ENCODE data around the gene TTC24.
"Not testable (repeated sequence)": the region's sequence is repeated elsewhere in the genome, so short reads cannot be mapped to it uniquely, and the experiment has no call there.

Gene TTC24

DNA sequence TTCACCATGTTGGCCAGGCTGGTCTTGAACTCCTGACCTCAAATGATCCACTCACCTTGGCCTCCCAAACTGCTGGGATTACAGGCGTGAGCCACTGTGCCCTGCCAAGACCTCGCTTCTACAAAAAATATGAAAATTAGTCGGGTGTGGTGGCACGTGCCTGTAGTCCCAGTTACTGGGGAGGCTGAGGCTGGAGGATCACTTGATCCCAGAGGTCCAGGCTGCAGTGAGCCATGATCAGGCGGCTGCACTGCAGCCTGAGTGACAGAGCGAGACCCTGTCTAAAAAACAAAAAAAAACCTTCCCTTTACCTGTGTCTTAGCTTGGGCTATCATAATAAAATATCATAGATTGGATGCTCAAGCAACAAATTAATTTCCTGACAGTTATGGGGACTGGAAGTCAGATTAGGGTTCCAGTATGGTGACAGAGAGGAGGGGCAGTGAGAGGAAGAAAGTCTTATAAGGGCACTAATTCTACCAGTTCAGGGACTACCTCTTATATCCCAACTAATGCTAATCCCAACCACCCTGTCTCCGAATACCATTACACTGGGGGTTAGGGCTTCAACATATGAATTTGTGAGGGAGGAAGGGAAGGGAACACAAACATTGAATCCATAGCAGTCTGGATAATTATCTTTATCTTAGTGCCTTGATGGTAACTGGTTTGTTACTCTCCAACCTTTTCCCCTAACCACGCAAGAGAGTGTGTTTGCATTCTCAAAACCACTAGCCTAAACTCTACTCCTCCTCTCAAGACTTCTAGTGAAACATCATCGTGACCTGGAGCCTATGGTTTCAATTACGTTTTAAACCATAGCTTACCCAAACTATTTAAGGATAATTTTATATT is 11.0 kb downstream of the TTC24 start:
- no peak for DNase-seq

DNA sequence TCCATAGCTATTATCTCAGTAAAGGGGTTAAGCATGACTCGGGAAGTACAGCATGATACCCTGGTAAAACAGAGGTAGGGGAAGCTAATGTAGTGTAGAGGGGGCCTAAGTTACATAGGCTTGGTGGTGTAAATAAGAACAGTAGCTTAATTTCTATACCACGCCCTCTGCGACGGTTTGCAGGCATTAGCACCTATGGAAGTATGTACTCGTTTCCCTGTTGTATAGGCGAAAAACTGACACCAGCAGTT is 11.6 kb downstream of the TTC24 start:
- no peak for DNase-seq

DNA sequence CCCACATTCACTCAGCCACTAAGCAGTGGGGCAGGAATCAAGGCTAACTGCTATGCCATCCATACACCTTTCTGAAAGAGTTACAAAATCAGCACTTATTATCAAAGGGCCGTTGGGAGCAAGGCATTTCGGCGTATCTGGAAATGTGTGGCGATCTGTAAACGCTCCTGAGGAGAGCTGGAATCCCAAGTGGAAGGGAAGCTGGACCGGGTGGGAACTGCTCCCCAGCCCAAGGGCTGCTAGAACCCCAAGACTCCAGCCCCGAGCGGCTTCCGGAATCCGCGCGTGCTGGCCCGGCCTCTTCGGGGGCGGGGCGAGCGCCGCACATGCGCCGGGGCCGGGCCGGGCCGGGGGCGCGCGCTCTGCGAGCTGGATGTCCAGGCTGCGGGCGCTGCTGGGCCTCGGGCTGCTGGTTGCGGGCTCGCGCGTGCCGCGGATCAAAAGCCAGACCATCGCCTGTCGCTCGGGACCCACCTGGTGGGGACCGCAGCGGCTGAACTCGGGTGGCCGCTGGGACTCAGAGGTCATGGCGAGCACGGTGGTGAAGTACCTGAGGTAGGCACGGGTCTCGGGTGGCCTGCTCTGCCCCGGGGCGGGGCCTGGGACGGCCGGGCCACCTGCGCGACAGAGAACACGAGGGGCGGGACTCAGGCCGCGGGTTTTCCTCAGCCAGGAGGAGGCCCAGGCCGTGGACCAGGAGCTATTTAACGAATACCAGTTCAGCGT is 12.1 kb downstream of the TTC24 start, which contains the start of gene NAXE:
TSS of gene NAXE (plus strand) at position 345 of the 726 bp plus-strand sequence. CDS start at position 374, 29 bp downstream.
- DNase-seq, result peak; percentile 79

DNA sequence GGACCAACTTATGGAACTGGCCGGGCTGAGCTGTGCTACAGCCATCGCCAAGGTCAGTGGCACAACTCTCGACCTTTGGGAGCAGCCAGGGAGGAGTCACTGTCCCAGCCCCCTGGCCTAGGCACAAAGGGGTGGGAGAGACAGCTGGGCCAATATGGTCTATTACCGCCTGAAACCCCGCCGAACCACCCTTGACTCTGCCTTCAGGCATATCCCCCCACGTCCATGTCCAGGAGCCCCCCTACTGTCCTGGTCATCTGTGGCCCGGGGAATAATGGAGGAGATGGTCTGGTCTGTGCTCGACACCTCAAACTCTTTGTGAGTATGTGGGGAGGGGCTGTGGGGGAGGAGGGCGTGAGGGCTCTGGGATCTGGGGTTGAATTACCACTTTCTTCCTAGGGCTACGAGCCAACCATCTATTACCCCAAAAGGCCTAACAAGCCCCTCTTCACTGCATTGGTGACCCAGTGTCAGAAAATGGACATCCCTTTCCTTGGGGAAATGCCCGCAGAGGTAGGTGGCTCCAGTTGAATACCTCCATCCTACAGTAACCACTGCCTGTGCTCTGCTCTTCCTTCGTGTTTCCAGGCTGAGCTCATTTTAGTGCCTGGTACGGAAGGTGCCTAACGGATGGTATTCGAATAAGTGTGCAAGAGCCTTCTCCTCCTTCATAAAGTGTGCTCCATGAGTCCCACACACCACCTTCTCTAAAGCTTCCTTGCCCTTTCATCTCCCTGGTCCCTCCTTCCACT is 12.8 kb downstream of the TTC24 start:
- no peak for DNase-seq

DNA sequence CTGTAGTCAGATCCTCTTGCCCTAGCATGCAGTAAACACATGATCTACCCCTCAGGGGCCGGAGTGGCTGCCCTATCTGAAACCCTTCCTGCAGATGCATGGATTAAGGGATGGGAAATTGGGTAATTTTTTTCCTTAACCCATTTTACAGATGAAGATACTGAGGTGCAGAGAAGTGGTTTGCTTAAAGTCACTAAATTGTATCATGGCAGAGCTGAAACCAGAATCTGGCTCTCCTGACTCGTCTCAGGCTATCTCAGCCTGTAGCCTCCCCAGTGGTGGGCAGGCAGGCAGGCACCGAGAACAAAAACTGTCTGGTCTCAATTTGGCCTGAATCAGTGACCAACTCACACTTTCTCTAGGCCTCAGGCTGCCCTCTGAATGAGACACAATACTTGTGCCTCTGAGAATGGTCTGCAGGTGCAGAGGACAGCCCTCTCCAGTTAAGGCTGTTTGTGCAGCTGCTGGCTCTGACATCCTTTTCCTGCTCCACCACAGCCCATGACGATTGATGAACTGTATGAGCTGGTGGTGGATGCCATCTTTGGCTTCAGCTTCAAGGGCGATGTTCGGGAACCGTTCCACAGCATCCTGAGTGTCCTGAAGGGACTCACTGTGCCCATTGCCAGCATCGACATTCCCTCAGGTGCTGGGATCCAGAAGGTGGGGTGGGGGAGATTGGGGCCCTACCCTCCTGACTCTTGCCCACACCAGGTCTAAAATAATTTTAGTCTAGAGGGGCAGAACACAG is 13.6 kb downstream of the TTC24 start:
- no peak for DNase-seq

DNA sequence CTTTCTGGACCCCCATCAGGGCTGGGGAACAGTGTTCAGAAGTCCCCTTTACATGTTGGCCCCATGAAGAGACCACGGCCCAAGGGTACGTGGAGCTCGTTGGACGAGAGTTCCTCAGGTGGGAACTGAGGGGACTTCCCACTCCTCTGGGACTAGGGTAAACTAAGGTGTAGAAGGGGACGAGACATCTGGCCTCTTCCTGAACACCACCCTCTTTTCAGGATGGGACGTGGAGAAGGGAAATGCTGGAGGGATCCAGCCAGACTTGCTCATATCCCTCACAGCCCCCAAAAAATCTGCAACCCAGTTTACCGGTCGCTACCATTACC is 14.1 kb downstream of the TTC24 start:
- no peak for DNase-seq

DNA sequence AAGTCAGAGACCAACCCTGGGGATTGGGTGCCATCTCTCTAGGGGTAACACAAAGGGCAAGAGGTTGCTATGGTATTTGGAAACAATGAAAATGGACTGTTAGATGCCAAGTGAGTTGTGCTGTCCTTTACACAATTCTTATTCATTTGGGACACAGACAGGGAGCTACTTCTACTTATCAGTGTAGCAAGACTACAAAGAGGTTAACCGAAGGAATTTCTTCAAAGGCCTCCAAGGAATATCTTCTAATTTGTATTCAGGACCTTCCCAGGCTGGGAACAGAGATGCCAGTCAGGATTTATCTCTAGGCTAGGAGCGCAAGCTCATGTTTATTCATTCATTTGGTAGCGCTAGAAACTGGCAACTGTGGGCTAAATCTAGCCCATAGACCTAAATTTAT is 14.7 kb downstream of the TTC24 start:
- DNase-seq, result no peak

DNA sequence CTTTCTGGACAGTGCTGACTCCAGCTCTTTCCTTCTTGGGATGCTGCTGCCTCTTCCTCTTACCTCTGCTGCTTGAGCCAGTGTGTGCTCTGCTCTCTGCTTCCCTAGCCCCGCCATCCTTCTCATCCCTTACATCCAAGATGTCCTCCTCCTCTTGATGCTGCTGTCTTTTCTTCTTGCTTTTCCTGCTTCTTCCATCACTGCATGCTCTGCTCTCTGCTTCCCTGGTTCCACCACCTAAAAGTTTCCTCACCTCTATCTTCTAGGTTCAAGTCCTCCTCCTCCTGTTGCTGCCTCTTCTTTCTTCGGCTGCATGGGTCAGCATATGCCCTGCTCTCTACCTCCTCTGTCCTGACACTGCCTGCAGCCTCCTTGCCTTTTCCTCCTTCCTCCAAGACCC is 15.5 kb downstream of the TTC24 start:
- DNase-seq, result no peak

DNA sequence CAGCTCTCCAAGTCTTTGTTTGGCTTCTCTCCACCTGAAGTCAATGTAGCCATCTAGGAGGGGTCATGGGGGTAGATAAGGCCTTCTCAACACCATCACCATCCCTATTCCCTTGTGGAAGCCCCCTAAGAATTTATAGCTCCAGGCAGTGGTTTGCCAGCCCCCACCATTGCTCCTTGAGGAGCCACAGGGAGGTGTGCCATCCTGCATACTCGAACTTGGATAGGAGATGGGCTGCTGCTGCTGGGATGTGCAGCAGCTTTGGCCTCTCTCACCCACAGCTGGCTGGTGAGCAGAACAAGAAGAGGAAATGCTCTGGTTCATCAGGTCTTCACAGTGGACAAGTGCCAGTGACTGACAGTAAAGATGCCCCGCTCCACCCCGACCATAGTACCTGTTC is 16.9 kb downstream of the TTC24 start:
- DNase-seq, result no peak

DNA sequence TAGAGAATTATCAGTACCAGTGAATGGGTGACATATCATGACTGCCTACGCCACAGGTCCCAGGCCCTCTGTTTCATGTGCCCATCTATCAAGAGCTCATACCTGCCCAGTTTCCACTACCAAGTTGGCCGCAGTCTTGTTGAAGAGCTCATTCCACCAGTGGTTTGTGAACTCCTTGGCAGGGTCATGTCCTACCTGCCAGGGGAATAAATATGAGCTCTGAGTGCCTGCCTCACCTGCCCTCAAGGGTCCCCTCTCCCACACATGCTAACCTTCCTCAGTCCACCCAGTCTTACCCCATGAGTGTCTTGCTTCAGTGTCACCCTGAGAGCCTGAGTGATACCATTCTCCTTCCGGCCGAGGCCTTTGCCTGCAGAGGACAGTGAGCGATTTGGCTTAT is 18.6 kb downstream of the TTC24 start:
- no peak for DNase-seq

DNA sequence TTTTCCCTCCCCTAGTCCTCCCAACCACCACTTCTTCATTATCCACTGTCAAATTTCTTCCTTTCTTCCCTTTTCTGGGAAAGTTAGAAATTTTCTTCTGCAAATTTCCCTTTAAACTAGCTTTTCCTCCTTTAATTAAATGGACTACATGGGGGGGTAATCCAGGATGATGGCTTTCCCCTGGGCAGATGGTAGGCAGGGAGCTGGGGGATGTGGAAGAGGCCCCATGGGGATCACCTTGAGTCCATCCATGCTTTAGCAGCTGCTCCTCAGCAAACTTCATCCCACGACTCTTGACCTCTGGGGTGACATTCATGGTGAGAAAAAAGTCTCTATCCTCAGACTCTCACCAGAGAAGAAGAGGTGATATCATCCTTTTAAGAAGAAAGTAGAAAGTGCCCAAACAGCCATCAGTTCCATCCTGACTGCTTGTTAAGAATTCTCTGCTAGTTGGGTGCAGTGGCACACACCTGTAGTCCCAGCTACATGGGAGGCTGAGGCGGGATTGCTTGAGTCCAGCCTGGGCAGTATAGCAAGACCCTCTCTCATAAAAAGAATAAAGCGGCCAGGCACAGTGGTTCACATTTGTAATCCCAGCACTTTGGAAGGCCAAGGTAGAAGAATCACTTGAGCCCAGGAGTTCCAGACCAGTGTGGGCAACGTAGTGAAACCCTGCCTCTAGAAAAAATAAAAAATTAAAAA is 19.4 kb downstream of the TTC24 start:
- DNase-seq, result no peak

DNA sequence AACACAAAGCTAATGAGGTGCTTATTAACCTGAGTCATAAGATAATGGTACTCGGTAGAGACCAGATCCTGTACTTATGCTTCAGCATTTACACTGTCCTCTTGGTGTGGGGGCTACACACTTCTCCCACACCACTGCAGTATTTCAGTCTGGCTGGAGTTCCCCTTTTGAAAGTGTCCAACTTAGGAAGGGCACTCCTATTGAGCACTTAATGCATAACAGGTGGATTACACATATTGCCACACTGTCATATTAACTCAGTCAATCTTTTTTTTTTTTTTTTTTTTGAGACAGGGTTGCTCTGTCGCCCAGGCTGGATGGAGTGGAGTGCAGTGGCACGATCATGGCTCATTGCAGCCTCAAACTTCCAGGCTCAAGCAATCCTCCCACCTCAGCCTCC is 20.3 kb downstream of the TTC24 start:
- peak; percentile 40 for DNase-seq

DNA sequence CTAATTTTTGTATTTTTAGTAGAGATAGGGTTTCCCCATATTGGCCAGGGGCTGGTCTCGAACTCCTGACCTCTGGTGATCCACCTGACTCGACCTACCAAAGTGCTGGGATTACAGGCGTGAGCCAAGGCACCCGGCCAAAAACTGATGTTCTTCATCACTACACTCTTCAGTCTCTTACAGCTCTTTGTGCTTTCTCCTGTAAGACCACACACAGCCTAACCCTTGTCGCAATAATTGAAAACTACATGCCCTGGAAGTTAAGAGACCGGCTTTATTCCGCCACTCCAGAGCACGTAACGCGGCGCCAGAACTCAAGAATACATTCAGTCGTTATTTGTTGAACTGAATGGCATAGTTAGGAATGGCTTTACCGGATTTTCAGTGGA is 21.2 kb downstream of the TTC24 start:
- DNase-seq, result no peak

DNA sequence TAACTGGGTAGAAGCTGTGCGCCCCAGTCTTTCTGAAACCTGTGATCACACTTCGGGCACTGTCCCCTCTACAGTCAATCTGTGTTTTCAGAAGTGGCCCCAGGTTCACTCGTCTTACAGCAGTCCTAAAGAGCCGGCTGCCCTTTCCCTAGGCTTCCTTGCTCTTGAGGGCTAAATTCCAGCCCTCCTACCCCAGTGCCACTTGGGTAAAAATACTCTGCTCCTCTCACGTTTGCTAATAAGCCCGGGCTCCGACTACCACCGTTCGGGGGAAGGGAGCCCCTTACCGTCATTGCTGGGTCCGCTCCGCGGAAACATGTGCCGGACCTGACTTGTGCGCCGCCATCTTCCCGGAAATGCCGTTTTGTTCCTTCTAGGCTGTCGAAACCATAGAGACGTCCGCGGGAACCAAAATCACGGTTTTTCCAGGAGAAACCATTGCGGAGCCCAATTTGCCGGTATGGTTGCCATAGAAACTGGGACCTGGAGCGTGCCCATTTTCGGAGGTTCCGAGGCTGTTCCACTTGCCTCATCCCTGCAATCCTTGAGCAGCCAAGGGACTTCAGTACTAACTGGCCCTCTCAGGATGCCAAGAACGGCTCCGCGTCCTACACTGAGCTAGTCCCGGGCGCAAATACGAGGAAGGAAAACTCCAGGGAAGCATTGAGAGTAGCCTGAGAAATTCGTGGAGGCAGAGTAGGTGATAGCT is 21.8 kb downstream of the TTC24 start, which contains the start of gene GPATCH4:
TSS of gene GPATCH4 (minus strand) at position 358 of the 709 bp plus-strand sequence.
- peak; percentile 88 for DNase-seq

DNA sequence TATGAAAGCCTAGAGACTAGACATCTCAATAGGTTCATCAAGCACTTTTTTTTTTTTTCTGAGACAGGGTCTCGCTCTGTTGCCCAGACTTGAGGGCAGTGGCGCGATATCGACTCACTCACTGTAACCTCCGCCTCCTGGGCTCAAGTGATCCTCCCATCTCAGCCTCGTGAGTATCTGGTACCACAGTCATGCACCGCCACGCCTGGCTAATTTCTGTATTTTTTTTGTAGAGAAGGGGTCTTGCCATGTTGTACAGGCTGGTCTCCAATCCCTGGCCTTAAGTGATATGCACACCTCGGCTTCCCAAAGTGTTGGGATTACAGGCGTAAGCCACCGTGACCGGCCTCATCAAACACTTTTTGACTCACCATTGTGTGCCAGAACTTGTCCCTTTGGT is 22.4 kb downstream of the TTC24 start:
- no peak for DNase-seq

DNA sequence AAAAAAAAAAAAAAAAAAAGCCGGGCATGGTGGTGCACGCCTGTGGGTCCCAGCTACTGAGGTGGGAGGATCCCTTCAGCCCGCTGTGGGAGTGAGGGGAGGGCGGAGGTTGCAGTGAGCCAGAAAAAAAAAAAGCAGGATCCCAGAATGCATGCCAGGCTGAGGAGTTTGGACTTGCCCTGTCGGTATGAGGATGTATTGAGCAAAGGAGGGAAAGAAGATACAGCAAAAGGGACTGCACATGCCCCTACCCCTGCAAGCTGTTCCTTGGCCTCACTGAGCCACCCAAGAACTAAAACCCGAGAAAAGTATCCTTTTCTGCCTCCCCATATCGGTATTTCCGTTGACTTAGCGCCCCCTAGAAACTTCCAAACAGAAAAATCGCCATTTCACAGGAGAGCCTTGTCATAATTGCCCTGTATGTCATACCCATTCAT is 23.1 kb downstream of the TTC24 start:
- DNase-seq, result peak; percentile 48

DNA sequence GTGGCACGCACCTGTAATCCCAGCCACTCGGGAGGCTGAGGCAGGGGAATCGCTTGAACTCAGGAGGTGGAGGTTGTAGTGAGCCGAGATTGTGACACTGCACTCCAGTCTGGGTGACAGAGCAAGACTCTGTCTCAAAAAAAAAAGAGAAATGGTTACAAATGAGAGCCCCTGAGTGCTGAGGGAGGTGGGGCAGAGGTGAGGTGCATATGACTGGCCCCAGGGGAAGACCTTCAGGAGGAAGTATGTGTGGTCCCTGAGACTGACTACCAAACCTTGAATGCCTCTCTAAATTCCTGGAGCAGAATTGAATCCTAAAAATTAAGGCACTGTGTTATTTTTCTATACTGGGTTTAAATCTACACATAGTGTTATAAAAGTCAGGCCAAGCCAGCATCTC is 27.8 kb downstream of the TTC24 start:
- DNase-seq, result not testable (repeated sequence)

DNA sequence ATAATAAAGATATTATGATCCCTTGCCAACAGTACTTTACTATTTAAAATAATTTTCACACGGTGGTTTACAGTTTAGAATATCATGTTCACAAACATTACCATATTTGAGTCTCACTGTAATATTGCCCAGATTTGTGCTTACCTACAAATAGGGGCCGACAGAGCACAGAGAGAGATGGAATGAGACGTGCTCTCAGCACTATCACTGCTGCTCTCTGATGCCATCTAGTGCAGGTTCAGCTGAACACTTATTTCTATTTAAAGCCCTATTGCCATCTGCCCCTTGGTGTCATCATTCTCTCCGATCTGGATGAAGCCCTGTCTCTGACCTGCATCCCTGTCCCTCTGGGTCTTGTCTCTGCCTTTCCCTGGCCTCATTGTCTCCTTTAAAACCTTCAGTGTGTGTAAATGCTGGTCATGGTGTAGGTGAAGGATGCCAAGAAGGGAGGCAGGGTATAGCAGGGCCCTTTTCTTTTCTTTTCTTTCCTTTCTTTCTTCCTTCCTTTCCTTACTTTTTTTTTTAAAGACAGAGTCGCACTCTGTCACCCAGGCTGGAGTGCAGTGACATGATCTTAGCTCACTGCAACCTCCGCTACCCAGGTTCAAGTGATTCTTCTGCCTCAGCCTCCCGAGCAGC is 28.6 kb downstream of the TTC24 start:
- DNase-seq, result peak; percentile 78

DNA sequence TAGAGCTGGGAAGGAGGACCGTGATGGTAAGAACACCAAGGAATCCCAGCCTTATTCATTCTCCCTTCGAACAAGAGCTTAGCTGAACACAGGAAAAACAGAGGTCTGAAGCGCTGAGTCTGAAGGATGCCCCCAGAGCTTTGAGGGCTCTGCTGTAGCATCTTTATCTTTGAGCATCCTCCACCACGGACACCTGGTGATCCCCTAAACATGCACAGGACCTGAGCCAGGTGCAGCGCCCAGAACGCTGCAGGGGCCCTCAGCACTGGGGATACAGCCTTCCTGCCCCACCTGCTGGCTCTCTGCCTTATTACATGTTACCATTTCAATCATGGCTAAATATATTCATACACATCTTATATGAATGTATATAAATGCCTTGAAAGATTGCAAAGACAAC is 29.5 kb downstream of the TTC24 start:
- peak; percentile 37 for DNase-seq

DNA sequence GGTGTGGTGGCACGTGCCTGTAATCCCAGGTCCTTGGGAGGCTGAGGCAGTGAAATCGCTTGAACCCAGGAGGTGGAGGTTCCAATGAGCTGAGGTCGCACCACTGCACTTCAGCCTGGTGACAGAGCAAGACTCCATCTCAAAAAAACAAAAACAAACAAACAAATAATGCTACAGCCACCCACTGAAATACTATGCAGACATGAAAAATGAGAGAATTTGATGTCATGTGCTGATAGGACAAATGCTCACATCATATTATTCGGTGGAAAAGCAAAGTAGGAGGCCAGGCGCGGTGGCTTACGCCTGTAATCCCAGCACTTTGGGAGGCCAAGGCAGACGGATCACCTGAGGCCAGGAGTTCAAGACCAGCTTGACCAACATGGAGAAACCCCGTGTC is 30.5 kb downstream of the TTC24 start:
- DNase-seq, result not testable (repeated sequence)

DNA sequence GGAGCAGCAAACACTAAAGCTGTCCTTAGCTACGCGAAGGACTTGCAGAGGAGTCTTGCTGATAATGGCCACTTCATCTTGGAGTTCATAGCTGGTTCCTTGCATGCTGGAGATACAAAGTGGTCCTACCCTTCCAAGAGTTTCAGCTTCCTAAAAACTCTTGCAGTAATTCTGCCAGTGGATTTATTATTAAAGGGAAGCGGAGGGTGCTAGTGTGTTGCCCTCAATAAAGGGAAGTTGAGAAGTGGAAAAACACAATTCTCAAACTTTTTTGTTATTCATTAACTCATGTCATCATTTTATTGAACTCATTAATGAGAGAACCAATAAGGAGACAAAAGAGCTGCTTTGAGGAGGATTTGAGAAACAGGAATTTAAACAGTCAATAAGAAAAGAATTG is 33.1 kb downstream of the TTC24 start:
- no peak for DNase-seq

All from suppressor macrophage treated with lipopolysaccharide for 4 hours (primary cell).